ENCODE data around the gene ZNF24. TPM values are rescaled to one million over a fixed set of nuclear protein-coding genes. Genes with fewer than 3 reads are reported as not detected.

Gene ZNF24
- total RNA-seq, 1 donor from 2014 or later, result 53.1 TPM

GRCh38 chr18:35296060-35296459 lies 48.2 kb downstream of the ZNF24 start:
- no peak for DNase-seq (ENCODE audit: low spot score)

- DNase-seq (ENCODE audit: low spot score), result no peak
These were observed 53.1 kb downstream of the ZNF24 start for GRCh38 chr18:35291166-35291565.

GRCh38 chr18:35290094-35290735 lies 54.0 kb downstream of the ZNF24 start, which contains the start of gene ZSCAN30:
Gene ZSCAN30 (minus strand): TSS chr18:35290229. CDS start chr18:35264352, 25,877 bp downstream.
- peak; percentile 95 for DNase-seq (ENCODE audit: low spot score)

GRCh38 chr18:35289727-35290093 lies 54.5 kb downstream of the ZNF24 start:
- no peak for DNase-seq (ENCODE audit: low spot score)

GRCh38 chr18:35289293-35289692 lies 54.9 kb downstream of the ZNF24 start:
- DNase-seq (ENCODE audit: low spot score), result no peak

GRCh38 chr18:35284841-35285240 lies 59.4 kb downstream of the ZNF24 start:
- DNase-seq (ENCODE audit: low spot score), result no peak

GRCh38 chr18:35283923-35284794 lies 60.1 kb downstream of the ZNF24 start:
- DNase-seq (ENCODE audit: low spot score), result no peak

GRCh38 chr18:35282353-35282752 lies 61.9 kb downstream of the ZNF24 start:
- DNase-seq (ENCODE audit: low spot score), result no peak

Other genes with a start within 250 kb of the ZNF24 start
- 33.1 TPM for gene ZNF397, start 103.4 kb downstream of the ZNF24 start, total RNA-seq
- 17.9 TPM for gene ZSCAN30, start 54.2 kb downstream of the ZNF24 start, total RNA-seq
- gene ZNF396, start 32.9 kb upstream of the ZNF24 start, total RNA-seq, result 3.3 TPM
- gene INO80C, start 153.5 kb upstream of the ZNF24 start, total RNA-seq, result 33.5 TPM
- gene GALNT1, start 237.3 kb upstream of the ZNF24 start, total RNA-seq, result 72.7 TPM

All from mucosa of gallbladder (tissue), 1 donor.